ENCODE results near the gene CAVIN3.

DNA sequence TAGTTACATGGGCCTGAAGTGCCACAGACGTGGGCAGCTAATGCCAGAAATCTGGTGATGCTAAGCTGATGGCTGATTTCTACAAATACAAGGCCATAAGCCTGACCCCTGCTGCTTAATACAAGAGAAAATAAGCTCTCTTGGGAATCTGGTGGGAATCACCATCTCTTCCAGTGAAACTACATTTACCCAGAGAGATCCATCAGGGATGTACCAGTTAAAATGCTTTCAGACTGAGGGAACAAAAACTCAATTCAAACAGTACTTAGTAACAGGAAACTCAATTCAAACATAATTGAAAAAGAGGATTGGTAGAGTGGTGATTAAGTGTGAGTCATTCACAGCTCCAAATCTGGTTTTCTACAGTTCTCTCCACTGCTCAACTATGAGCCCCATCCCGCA is 1.7 kb upstream of the CAVIN3 start:
- TF ChIP-seq, protein P1, sequence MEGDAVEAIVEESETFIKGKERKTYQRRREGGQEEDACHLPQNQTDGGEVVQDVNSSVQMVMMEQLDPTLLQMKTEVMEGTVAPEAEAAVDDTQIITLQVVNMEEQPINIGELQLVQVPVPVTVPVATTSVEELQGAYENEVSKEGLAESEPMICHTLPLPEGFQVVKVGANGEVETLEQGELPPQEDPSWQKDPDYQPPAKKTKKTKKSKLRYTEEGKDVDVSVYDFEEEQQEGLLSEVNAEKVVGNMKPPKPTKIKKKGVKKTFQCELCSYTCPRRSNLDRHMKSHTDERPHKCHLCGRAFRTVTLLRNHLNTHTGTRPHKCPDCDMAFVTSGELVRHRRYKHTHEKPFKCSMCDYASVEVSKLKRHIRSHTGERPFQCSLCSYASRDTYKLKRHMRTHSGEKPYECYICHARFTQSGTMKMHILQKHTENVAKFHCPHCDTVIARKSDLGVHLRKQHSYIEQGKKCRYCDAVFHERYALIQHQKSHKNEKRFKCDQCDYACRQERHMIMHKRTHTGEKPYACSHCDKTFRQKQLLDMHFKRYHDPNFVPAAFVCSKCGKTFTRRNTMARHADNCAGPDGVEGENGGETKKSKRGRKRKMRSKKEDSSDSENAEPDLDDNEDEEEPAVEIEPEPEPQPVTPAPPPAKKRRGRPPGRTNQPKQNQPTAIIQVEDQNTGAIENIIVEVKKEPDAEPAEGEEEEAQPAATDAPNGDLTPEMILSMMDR (IDR thresholded peaks at IDR 0.05): no peak
- TF ChIP-seq EZH2 (IDR thresholded peaks at IDR 0.05; ENCODE audit: borderline replicate concordance, insufficient read depth, low read depth, low read length, poor library complexity, severe bottlenecking): no peak
